Measurements from ENCODE around the gene ACP7. TPM values are rescaled to one million over a fixed set of nuclear protein-coding genes. Genes with fewer than 3 reads are reported as not detected.
A peak's percentile ranks its signal among the peaks of the same experiment; 100 is the strongest.

ACP7 gene
- total and polyA plus RNA-seq, 2 experiments from 2014 or later = not detected

GRCh38 chr19:39127812-39128515 lies 43.8 kb downstream of the ACP7 start:
- H3K36me3 ChIP-seq = no peaks in the 10 kb centered on the region
- DNase-seq (ENCODE audit: low read depth in 1 of 2, low spot score in 1 of 2) = no peak
- no peak for TF ChIP-seq CTCF (IDR thresholded peaks at IDR 0.05; ENCODE audit: low read depth, low read length)

DNA sequence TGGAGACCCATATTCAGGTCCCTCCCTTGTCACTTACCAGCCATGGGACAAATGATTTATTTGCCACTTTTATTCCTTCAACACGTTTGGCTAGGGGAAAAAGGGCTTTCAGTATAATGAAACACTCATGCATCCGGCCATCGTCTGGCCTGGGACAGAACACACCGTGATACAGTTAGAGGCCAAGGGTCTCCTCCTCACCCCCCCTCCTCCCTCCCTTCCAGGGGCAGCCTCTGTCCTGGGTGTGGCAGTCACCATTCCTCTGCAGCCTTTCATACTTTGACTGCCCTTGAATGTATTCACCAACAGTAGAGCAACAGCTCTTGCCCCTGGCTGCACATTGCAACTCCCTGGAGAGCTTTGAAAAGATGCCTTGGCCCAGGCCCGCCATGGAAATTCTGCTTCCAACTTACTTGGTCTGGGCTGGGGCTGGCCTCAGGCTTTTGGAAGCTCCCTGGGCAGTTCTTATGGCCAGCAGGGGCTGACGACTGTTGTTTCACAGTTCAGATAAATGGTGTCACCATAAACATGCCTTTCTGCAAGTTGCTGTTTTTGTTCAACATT lies 44.4 kb downstream of the ACP7 start:
- Histone ChIP-seq H3K36me3 (no peaks in the 10 kb centered on the region), H3K27ac (no peak overlapping the region), H3K4me3 (no peak overlapping the region), H3K27me3 (no peaks in the 10 kb centered on the region), H3K4me1 (ENCODE audit: low read depth) (peaks cover 18% of the 10 kb centered on the region), H3K9me3 (ENCODE audit: low read depth) (no peaks in the 10 kb centered on the region)
- peak; percentile 5 for TF ChIP-seq CTCF (IDR thresholded peaks at IDR 0.05; ENCODE audit: low read depth, low read length)
- DNase-seq (ENCODE audit: low read depth in 1 of 2, low spot score in 1 of 2) = no peak

More at GRCh38 chr19:39127812-39128515, 43.8 kb downstream of the ACP7 start:
- H3K27me3 ChIP-seq = no peaks in the 10 kb centered on the region
- no peak overlapping the region for H3K27ac ChIP-seq
- no peak overlapping the region for H3K4me3 ChIP-seq
- no peaks in the 10 kb centered on the region for H3K9me3 ChIP-seq (ENCODE audit: low read depth)
- H3K4me1 ChIP-seq (ENCODE audit: low read depth) = peaks cover 11% of the 10 kb centered on the region

DNA sequence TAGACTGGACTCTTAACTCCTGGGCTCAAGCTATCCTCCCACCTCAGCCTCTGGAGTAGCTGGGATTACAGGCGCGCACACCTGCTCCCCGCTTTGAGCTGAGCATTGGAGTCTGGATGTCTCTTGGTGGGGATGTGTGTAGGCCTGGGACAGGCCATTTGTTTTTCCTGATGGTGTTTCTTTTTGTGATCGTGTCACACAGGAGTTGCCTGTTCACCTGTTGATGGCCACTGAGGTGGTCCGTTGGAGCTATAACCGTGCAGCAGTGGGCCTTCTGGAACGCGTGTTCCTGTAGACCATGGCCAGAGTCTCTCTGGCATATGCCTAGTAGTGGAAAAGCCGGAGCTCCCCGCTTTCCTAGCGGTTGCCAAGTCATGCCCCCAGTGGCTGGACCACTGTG lies 44.9 kb downstream of the ACP7 start:
- no peak for TF ChIP-seq CTCF (IDR thresholded peaks at IDR 0.05; ENCODE audit: low read depth, low read length)
- Histone ChIP-seq H3K4me3 (no peak overlapping the region), H3K4me1 (ENCODE audit: low read depth) (peaks cover 23% of the 10 kb centered on the region), H3K9me3 (ENCODE audit: low read depth) (no peaks in the 10 kb centered on the region), H3K27me3 (no peaks in the 10 kb centered on the region), H3K27ac (no peak overlapping the region), H3K36me3 (no peaks in the 10 kb centered on the region)
- no peak for DNase-seq (ENCODE audit: low read depth in 1 of 2, low spot score in 1 of 2)

GRCh38 chr19:39130337-39131254 lies 46.4 kb downstream of the ACP7 start:
- TF ChIP-seq CTCF (IDR thresholded peaks at IDR 0.05; ENCODE audit: low read depth, low read length) = no peak
- Histone ChIP-seq H3K4me3 (no peak overlapping the region), H3K4me1 (ENCODE audit: low read depth) (peaks cover 35% of the 10 kb centered on the region), H3K36me3 (no peaks in the 10 kb centered on the region), H3K27me3 (no peaks in the 10 kb centered on the region), H3K9me3 (ENCODE audit: low read depth) (no peaks in the 10 kb centered on the region), H3K27ac (no peak overlapping the region)
- no peak for DNase-seq (ENCODE audit: low read depth in 1 of 2, low spot score in 1 of 2)

GRCh38 chr19:39131255-39131755 lies 47.1 kb downstream of the ACP7 start:
- Histone ChIP-seq H3K9me3 (ENCODE audit: low read depth) (no peaks in the 10 kb centered on the region), H3K27me3 (no peaks in the 10 kb centered on the region), H3K4me3 (no peak overlapping the region), H3K27ac (peak overlapping the region; percentile 45), H3K36me3 (no peaks in the 10 kb centered on the region), H3K4me1 (ENCODE audit: low read depth) (peaks cover 36% of the 10 kb centered on the region)
- no peak for TF ChIP-seq CTCF (IDR thresholded peaks at IDR 0.05; ENCODE audit: low read depth, low read length)
- DNase-seq (ENCODE audit: low read depth in 1 of 2, low spot score in 1 of 2) = peak in 1 of 2 donors; percentile 31

Measured in cardiac muscle cell (in vitro differentiated cells and primary cell).